HUES48 (cell line): ENCODE data around the gene LAMTOR5.
"Not testable (repeated sequence)": the region's sequence is repeated elsewhere in the genome, so short reads cannot be mapped to it uniquely, and the experiment has no call there.

Source experiments
- H3K27ac ChIP-seq: one replicate; pipeline ENCODE4 v1.7.0; 2013; ENCODE audit warnings: low read depth, low read length, inconsistent platforms
- H3K27me3 ChIP-seq: 2 replicates; pipeline ENCODE4 v1.6.1; 2013; ENCODE audit warnings: mild to moderate bottlenecking, low read length; ENCODE audit not compliant: control insufficient read depth, insufficient read depth
- H3K36me3 ChIP-seq: 2 replicates; pipeline ENCODE4 v1.6.1; 2013; ENCODE audit warnings: low read length; ENCODE audit not compliant: control insufficient read depth, insufficient read depth
- H3K4me1 ChIP-seq: 2 replicates; pipeline ENCODE4 v1.6.1; 2013; ENCODE audit warnings: mild to moderate bottlenecking, low read length; ENCODE audit not compliant: control insufficient read depth, insufficient read depth
- H3K4me3 ChIP-seq: 2 replicates; pipeline ENCODE4 v1.5.1; 2013; ENCODE audit warnings: mild to moderate bottlenecking, low read depth, low read length
- H3K9ac ChIP-seq: 2 replicates; pipeline ENCODE4 v1.6.1; 2013; ENCODE audit warnings: mild to moderate bottlenecking, low read depth, low read length, moderate library complexity
- H3K9me3 ChIP-seq: 2 replicates; pipeline ENCODE4 v1.6.1; 2013; ENCODE audit warnings: low read length; ENCODE audit not compliant: control insufficient read depth, insufficient read depth

The LAMTOR5 gene

DNA sequence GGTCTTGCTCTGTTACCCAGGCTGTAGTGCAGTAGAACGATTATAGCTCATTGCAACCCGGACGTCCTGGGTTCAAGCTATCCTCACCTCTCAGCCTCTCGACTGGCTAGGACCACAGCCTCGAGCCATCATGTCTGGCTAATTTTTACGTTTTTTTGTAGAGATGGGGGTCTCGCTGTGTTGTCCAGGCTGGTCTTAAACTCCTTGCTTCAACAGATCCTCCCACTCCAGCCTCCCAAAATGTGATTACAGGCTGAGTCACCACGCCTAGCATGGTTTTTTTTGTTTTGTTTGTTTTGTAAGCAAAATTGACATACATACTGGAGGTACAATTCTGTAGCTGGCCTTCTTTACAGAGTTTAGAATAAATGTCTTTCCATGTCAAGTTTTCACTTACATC, 994 bp upstream of the LAMTOR5 start:
- Histone ChIP-seq H3K4me3 (peak overlapping the region; percentile 82; the same call in 1 of the 2 replicates), H3K36me3 (peaks cover 21% of the 10 kb centered on the region), H3K4me1 (no peaks in the 10 kb centered on the region), H3K27me3 (no peaks in the 10 kb centered on the region), H3K9ac (no peak overlapping the region), H3K9me3 (no peaks in the 10 kb centered on the region), H3K27ac (no peak overlapping the region)

DNA sequence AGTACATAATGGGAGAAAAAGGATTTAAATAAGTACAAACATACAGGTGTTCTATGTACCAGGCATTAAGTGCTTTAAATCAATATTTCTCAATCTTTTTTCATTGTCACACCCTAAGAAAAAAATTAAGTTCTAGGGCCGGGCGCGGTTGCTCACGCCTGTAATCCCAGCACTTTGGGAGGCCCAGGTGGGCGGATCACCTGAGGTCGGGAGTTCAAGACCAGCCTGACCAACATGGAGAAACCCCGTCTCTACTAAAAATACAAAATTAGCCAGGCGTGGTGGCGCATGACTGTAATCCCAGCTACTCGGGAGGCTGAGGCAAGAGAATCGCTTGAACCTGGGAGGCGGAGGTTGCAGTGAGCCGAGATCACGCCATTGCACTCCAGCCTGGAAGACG, 1.1 kb downstream of the LAMTOR5 start:
- not testable (repeated sequence) for H3K27ac ChIP-seq, H3K9me3 ChIP-seq, H3K9ac ChIP-seq, H3K27me3 ChIP-seq, H3K4me1 ChIP-seq
- H3K4me3 ChIP-seq, result peak overlapping the region; percentile 82
- peaks cover 41% of the 10 kb centered on the region for H3K36me3 ChIP-seq

DNA sequence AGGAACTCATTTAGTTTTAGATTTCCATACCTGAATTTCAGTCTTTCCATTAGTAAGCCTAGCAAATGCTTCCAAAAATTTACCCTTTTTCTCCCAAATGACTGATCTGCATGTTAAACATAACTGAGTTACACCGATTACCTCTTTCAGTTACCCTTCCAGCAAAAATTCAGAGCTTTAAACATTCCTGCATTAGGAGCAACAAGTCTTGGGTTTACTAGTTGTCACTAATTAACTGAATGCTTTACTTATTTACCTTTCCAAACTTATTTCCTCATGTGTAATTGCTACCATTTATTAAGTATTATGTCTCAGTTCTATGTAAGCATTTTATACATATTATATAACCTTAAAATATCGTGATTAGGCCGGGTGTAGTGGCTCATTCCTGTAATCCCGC, 3.1 kb downstream of the LAMTOR5 start:
- no peak overlapping the region for H3K4me3 ChIP-seq
- H3K27ac ChIP-seq, result no peak overlapping the region
- H3K9ac ChIP-seq, result no peak overlapping the region
- peaks cover 53% of the 10 kb centered on the region for H3K36me3 ChIP-seq
- no peaks in the 10 kb centered on the region for H3K27me3 ChIP-seq
- H3K9me3 ChIP-seq, result no peaks in the 10 kb centered on the region
- H3K4me1 ChIP-seq, result no peaks in the 10 kb centered on the region

DNA sequence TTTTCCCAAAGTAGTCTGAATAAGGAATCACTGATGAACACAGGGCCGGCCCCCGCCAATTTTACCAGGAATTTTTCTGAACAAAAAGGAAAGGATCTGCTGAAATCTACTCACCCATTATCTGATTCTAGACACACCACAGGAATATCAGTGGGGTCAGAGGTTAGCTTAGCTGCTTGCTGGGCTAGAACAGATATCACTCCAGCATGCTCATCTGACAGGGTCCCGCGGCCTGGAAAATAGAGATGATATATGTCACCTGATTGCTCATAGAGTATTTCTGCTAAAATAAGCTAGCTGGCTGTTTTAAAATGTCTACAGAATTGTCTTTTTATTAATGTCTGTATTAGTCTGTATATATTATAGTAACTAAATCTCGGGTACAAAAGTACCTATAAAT, 3.7 kb downstream of the LAMTOR5 start:
- Histone ChIP-seq H3K27me3 (no peaks in the 10 kb centered on the region), H3K36me3 (peaks cover 53% of the 10 kb centered on the region), H3K9ac (no peak overlapping the region), H3K27ac (no peak overlapping the region), H3K9me3 (no peaks in the 10 kb centered on the region), H3K4me3 (no peak overlapping the region), H3K4me1 (no peaks in the 10 kb centered on the region)

DNA sequence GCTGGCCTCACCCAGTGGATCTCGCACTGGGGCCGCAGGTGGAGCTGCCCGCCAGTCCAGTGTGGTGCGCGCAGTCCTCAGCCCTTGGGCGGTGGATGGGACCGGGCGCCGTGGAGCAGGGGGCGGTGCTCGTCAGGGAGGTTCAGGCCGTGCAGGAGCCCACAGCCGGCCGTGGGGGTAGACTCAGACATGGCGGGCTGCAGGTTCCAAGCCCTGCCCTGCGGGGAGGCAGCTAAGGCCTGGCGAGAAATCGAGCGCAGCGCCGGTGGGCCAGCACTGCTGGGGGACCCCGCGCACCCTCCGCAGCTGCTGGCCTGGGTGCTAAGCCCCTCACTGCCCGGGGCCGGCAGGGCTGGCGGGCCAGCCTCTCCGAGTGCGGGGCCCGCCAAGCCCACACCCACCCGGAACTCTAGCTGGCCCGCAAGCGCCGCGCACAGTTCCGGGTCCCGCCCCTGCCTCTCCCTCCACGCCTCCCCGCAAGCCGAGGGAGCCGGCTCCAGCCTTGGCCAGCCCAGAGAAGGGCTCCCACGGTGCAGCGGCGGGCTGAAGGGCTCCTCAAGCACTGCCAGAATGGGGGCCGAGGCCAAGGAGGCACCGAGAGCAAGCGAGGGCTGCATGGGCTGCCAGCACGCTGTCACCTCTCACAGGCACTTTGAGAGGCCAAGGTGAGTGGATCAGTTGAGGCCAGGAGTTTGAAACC, 11.1 kb downstream of the LAMTOR5 start:
- H3K36me3 ChIP-seq, result peaks cover 12% of the 10 kb centered on the region
- H3K27ac ChIP-seq, H3K9ac ChIP-seq, H3K9me3 ChIP-seq, H3K4me3 ChIP-seq, H3K4me1 ChIP-seq, H3K27me3 ChIP-seq: not testable (repeated sequence)

DNA sequence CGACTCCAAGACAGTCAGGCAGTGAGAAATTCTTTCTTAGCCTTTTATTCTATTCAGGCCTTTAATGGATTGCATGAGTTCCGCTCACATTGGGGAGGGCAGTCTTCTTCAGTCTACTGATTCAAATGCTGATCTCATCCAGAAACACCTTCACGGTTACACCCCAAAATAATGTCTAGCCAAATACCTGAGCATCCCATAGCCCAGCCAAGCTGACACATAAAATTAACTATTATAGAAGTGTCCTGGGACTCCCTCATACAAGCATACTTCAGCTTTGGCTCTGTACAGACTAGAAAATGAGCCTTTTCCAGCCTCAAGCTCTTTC, 13.0 kb downstream of the LAMTOR5 start:
- Histone ChIP-seq H3K27me3 (no peaks in the 10 kb centered on the region), H3K9ac (no peak overlapping the region), H3K36me3 (no peaks in the 10 kb centered on the region; the same call in 1 of the 2 replicates), H3K4me3 (no peak overlapping the region), H3K27ac (no peak overlapping the region), H3K9me3 (no peaks in the 10 kb centered on the region), H3K4me1 (peaks cover 17% of the 10 kb centered on the region)

DNA sequence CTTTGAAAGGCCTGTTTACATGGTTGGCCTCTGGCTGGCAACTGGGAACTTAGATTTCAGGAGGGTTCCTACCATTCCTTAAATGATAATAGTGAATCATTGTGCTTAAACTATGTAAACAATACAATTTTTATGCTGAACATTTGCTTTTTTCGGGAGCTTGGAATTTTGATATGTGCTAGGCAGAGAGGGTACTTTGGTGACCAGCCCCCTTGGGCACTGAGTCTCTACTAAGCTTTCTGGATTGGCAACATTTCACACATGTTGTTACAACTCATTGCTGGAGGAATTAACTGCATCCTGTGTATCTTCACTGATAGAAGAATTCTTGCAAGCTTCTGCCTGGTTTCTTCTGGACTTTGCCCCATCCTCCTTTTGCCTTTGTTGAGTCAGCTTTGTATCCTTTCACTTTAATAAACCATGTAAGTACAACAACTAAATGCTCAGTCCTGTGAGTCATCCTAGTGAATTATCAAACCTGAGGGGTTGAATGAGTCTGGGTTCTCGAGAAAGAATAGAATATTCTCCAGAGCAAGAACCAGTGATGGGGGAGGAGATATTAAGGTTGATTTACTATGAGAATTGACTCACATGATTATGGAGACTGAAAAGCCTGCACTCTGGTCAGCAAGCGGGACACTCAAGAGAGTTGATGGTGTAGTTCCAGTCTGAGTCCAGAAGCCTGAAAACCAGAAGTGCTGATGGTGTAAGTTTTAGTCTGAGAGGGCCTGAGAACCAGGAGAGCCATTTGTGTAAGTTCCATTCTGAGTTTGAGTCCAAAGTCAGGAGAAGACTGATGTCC, 13.6 kb downstream of the LAMTOR5 start:
- no peaks in the 10 kb centered on the region for H3K9me3 ChIP-seq
- peaks cover 17% of the 10 kb centered on the region for H3K4me1 ChIP-seq
- no peak overlapping the region for H3K4me3 ChIP-seq
- peak overlapping the region; percentile 8 for H3K27ac ChIP-seq
- no peak overlapping the region for H3K9ac ChIP-seq
- H3K36me3 ChIP-seq, result no peaks in the 10 kb centered on the region; the same call in 1 of the 2 replicates
- H3K27me3 ChIP-seq, result no peaks in the 10 kb centered on the region

DNA sequence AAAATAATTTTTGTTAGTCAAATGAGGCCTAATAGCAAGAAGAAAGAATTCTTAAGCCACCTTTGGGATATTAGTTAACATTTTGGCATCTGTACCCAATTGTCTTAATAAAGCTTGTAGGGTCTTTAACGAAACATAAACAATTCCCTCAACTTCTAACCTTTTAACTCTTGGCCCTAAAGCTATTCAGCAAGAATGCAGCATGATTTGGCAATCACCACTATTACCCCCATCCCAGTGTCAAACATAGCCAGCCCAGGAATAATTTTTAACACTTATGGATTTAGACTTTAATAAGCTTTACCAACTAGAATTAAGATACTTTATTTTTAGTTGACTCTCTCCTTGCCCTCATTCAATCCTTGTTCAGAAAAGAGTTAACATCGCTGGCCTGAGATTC, 14.2 kb downstream of the LAMTOR5 start:
- Histone ChIP-seq H3K4me3 (no peak overlapping the region), H3K9me3 (no peaks in the 10 kb centered on the region), H3K4me1 (peaks cover 17% of the 10 kb centered on the region), H3K36me3 (no peaks in the 10 kb centered on the region), H3K27ac (peak overlapping the region; percentile 8), H3K9ac (no peak overlapping the region), H3K27me3 (no peaks in the 10 kb centered on the region)

DNA sequence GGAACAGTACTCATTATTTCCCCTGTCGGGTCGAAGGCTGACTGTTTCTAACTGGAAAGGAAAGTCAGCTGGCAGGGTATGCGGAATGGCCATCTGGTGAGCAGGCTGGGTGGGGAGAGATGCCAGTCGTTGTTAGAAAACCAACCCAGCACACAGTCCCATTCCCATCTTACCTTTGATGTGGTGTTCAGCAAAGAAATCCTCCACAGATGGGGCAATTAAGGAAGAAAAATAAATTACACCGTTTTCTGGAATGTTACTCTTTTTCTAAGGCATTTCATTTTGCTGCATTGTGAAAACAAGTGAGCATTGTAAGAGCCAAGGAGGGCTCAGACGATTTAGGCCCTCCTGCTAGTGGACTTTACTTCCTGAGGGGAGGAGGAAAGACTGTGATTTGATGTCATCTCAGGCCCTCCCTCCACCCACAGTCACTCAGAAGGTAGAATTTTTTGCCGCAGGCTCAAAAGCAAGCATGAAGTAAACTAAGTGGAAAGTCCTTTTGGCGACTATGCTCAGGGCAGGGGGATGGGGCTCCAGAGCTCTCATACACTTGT, 16.7 kb downstream of the LAMTOR5 start, which contains the start of gene SLC16A4:
TSS of gene SLC16A4 (minus strand) at position 335 of the 554 bp plus-strand sequence. CDS start 1,703 bp downstream, outside the sequence.
- Histone ChIP-seq H3K27me3 (no peaks in the 10 kb centered on the region), H3K4me1 (peaks cover 17% of the 10 kb centered on the region), H3K9ac (no peak within 1 kb of the TSS), H3K9me3 (no peaks in the 10 kb centered on the region), H3K27ac (peak within 1 kb of the TSS; percentile 36), H3K4me3 (no peak within 1 kb of the TSS), H3K36me3 (peaks cover 4% of the 10 kb centered on the region; the same call in 1 of the 2 replicates)

DNA sequence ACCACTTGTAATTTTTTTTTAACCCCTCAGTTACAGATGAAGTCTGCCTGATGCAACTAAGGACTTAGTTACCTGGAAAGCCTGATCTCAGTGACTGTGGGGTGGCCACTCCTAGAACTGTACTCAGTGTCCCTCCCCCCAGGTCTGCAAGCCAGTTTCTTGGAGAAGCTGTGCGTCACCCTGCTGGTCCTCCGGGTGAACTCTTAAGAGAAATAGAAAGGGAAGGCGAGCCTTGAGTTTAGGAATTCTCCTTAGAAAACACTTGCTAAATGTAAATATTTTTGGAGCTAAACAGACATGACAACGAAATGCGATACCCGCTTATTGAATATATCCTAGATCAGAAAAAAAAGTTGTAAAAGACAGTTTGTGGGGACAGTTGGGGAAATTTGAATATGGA, 17.4 kb downstream of the LAMTOR5 start:
- Histone ChIP-seq H3K4me3 (no peak overlapping the region), H3K9me3 (no peaks in the 10 kb centered on the region), H3K36me3 (peaks cover 4% of the 10 kb centered on the region; the same call in 1 of the 2 replicates), H3K4me1 (peaks cover 17% of the 10 kb centered on the region), H3K9ac (no peak overlapping the region), H3K27me3 (no peaks in the 10 kb centered on the region), H3K27ac (peak overlapping the region; percentile 36)
